Epithelial cell of proximal tubule (primary cell): Measurements from ENCODE around the gene LTBP4. TPM values are rescaled to one million over a fixed set of nuclear protein-coding genes. Genes with fewer than 3 reads are reported as not detected.

ENCODE experiments used
- DNase-seq: peaks from one replicate; pipeline ENCODE4 v3.0.0-alpha.2; 2011; ENCODE audit warnings: low read depth
- H3K4me3 ChIP-seq: 2 replicates; pipeline ENCODE4 v1.5.1; 2011; ENCODE audit warnings: low read depth, mild to moderate bottlenecking, low read length
- CTCF ChIP-seq: conservative IDR thresholded peaks from 2 replicates; pipeline ENCODE4 v1.5.1; 2012; ENCODE audit warnings: low read depth, mild to moderate bottlenecking, low read length
- total RNA-seq: library from RNA; depleted of rRNA; stranded (reverse); fragments of >200 nt; gene quantifications from 2 replicates; pipeline ENCODE4 v1.2.3, GENCODE V29; 2015

LTBP4 gene
- total RNA-seq, 1 donor from 2014 or later = 149 TPM

- DNase-seq = no peak
- no peak for TF ChIP-seq CTCF
- H3K4me3 ChIP-seq = peak overlapping the region; percentile 63
Measured at GRCh38 chr19:40609561-40610395, 8.6 kb downstream of the LTBP4 start.

DNA sequence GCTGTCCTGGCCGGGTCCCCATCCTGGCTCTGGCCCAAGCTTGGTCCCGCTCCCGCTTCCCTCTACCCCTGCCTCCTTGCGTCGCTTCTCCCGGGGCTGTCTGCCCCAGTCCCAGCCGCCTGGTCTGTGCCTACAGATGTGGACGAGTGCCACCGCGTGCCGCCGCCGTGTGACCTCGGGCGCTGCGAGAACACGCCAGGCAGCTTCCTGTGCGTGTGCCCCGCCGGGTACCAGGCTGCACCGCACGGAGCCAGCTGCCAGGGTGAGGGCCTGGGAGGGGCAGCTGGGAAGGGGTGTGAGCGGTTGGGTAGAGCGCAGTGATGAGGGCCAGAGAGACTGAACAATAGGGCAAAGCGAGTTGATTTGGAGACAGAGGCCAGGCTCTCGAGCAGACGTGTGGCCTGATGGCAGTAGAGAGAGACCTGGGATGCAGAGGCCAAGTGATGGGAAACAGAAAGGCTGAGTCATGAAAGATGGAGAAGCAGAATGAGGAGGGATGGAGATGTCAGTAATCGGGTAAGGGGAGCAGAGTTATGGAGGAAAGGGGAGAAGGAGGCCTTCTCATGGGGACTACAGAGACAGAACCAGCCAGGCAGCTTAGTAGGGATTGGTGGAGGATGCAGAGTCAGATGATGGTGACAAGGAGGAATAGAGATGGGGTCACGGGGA, 9.4 kb downstream of the LTBP4 start:
- H3K4me3 ChIP-seq = peak overlapping the region; percentile 34
- TF ChIP-seq CTCF = no peak
- DNase-seq = no peak

DNA sequence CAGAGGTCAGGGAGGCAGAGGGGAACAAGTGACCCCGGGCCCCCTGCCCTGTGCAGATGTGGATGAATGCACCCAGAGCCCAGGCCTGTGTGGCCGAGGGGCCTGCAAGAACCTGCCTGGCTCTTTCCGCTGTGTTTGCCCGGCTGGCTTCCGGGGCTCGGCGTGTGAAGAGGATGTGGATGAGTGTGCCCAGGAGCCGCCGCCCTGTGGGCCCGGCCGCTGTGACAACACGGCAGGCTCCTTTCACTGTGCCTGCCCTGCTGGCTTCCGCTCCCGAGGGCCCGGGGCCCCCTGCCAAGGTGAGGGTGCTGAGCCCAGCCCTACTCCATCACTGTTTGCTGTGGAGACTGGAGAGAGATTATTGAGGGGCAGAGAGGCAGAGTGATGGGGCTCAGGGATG, 9.9 kb downstream of the LTBP4 start:
- no peak overlapping the region for H3K4me3 ChIP-seq
- no peak for TF ChIP-seq CTCF
- DNase-seq = no peak

GRCh38 chr19:40611900-40612698, 10.9 kb downstream of the LTBP4 start:
- no peak overlapping the region for H3K4me3 ChIP-seq
- no peak for DNase-seq
- TF ChIP-seq CTCF = no peak

DNA sequence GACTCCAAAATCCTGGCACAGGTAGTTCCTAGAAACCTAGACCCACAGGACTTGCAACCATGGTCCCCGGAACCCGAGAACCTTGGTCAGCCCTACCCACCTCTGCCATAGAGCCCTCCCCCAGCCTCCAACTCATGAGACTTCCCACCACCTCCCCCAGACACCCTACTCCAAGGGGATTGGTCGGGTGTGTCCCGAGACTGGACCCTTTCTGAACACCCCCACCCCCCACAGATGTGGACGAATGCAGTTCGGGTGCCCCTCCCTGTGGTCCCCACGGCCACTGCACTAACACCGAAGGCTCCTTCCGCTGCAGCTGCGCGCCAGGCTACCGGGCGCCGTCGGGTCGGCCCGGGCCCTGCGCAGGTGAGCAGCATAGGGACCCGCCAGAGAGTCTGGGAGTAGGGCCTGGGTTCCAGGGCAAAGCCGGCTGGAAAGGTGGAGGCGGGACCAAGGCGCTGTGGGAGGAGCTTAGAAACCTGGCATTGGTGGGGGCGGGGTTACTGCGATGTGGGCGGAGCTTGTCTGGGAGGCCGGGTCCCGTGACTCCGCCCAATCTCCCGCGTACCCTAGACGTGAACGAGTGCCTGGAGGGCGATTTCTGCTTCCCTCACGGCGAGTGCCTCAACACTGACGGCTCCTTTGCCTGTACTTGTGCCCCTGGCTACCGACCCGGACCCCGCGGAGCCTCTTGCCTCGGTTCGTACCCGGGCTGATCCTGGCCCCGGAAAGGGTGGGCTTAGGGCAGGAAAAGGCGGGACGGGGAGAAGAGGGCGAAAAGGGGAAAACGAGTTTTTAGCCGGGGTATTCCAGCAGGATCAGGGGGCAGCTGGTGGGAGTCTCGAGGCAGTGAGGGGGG, 11.9 kb downstream of the LTBP4 start:
- no peak for TF ChIP-seq CTCF
- no peak for DNase-seq
- peak overlapping the region; percentile 25 for H3K4me3 ChIP-seq
